H1 (cell line): ENCODE measurements around the gene FCMR.

Experiments
- CREB1 ChIP-seq: IDR thresholded peaks from 2 replicates; pipeline ENCODE4 v1.6.1; 2012; ENCODE audit warnings: inconsistent platforms
- CTCF ChIP-seq, 3 experiments: IDR thresholded peaks; 1 replicate in 2 of 3; 2 replicates in 1 of 3; pipeline versions ENCODE4 v1.5.1 to v1.6.1; 2011; ENCODE audit warnings: low read length in 3 of 3, mild to moderate bottlenecking in 3 of 3, inconsistent platforms in 2 of 3, low read depth in 1 of 3, moderate library complexity in 1 of 3; ENCODE audit not compliant: insufficient read depth in 1 of 3; ENCODE audit errors: control extremely low read depth in 1 of 3
- EGR1 ChIP-seq: IDR thresholded peaks from 2 replicates; pipeline ENCODE4 v1.6.1; 2011; ENCODE audit warnings: low read depth, low read length, borderline replicate concordance
- EP300 ChIP-seq, 2 experiments: IDR thresholded peaks; 1 replicate in 1 of 2; 2 replicates in 1 of 2; pipeline ENCODE4 v1.6.1; 2011 to 2012; ENCODE audit warnings: low read depth in 2 of 2, low read length in 2 of 2, mild to moderate bottlenecking in 2 of 2, borderline replicate concordance in 1 of 2, inconsistent platforms in 1 of 2, moderate library complexity in 1 of 2
- POLR2A ChIP-seq, 2 experiments: IDR thresholded peaks; 1 replicate in 1 of 2; 2 replicates in 1 of 2; pipeline ENCODE4 v1.6.1; 2011; ENCODE audit warnings: low read depth in 2 of 2, low read length in 2 of 2, mild to moderate bottlenecking in 2 of 2; ENCODE audit errors: control extremely low read depth in 1 of 2
- RFX5 ChIP-seq: IDR thresholded peaks from 2 replicates; pipeline ENCODE4 v1.6.1; 2011; ENCODE audit warnings: low read depth, low read length, improper control_type of control experiment, borderline replicate concordance
- SP1 ChIP-seq: IDR thresholded peaks from 2 replicates; pipeline ENCODE4 v1.6.1; 2011; ENCODE audit warnings: low read depth, low read length

DNA sequence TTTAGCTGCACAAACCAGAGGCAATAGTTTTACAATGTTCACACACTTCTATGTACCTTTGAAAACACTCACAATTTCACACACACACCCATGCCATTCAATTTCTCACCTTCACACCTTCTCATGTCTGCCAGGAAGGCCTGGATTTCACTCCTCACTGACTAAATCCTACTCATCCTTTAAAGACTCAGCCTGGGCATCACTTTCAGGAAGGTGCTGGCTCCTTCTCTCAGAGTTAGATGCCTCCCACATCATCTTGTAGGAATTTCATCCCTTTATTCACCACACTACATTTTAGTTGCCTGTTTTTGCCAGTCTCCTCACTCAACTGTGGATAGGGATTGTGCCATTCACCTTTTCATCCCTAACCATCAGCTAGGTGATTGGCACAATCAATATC, 54.0 kb downstream of the FCMR start:
- TF ChIP-seq CTCF (IDR thresholded peaks at IDR 0.05; ENCODE audit: control extremely low read depth in 1 of 3, insufficient read depth in 1 of 3, low read depth in 1 of 3, low read length in 3 of 3) = no peak
- TF ChIP-seq CREB1 = no peak
- no peak for TF ChIP-seq EGR1
- TF ChIP-seq POLR2A (IDR thresholded peaks at IDR 0.05; ENCODE audit: control extremely low read depth in 1 of 2, low read depth in 2 of 2, low read length in 2 of 2) = no peak
- TF ChIP-seq RFX5 = no peak
- no peak for TF ChIP-seq SP1
- no peak for TF ChIP-seq EP300 (IDR thresholded peaks at IDR 0.05; ENCODE audit: borderline replicate concordance in 1 of 2, low read depth in 2 of 2, low read length in 2 of 2)
